ENCODE results near the gene TMPRSS13.
"Not testable (repeated sequence)": the region's sequence is repeated elsewhere in the genome, so short reads cannot be mapped to it uniquely, and the experiment has no call there.

The TMPRSS13 gene

GRCh38 chr11:117950301-117950700 lies 21.1 kb upstream of the TMPRSS13 start:
- no peak overlapping the region for H3K4me3 ChIP-seq (replicated peaks; ENCODE audit: low read depth, low read length)
- no peak for DNase-seq (ENCODE audit: extremely low read depth, low read depth)
- TF ChIP-seq CTCF (IDR thresholded peaks at IDR 0.05; ENCODE audit: low read depth, low read length, missing control alignments): peak; percentile 8

GRCh38 chr11:117949062-117949461 lies 19.9 kb upstream of the TMPRSS13 start:
- no peak for DNase-seq (ENCODE audit: extremely low read depth, low read depth)
- H3K4me3 ChIP-seq (replicated peaks; ENCODE audit: low read depth, low read length): no peak overlapping the region
- no peak for TF ChIP-seq CTCF (IDR thresholded peaks at IDR 0.05; ENCODE audit: low read depth, low read length, missing control alignments)

GRCh38 chr11:117948466-117948865 lies 19.3 kb upstream of the TMPRSS13 start:
- H3K4me3 ChIP-seq (replicated peaks; ENCODE audit: low read depth, low read length); DNase-seq (ENCODE audit: extremely low read depth, low read depth): not testable (repeated sequence)

- H3K4me3 ChIP-seq (replicated peaks; ENCODE audit: low read depth, low read length); DNase-seq (ENCODE audit: extremely low read depth, low read depth): not testable (repeated sequence)
Observed at GRCh38 chr11:117947751-117948150, 18.5 kb upstream of the TMPRSS13 start.

GRCh38 chr11:117946842-117947526 lies 17.8 kb upstream of the TMPRSS13 start:
- DNase-seq (ENCODE audit: extremely low read depth, low read depth): peak; percentile 90
- no peak overlapping the region for H3K4me3 ChIP-seq (replicated peaks; ENCODE audit: low read depth, low read length)
- TF ChIP-seq CTCF (IDR thresholded peaks at IDR 0.05; ENCODE audit: low read depth, low read length, missing control alignments): peak; percentile 95

- TF ChIP-seq CTCF (IDR thresholded peaks at IDR 0.05; ENCODE audit: low read depth, low read length, missing control alignments): no peak
- H3K4me3 ChIP-seq (replicated peaks; ENCODE audit: low read depth, low read length): no peak overlapping the region
- DNase-seq (ENCODE audit: extremely low read depth, low read depth): no peak
Observed at GRCh38 chr11:117946156-117946841, 17.1 kb upstream of the TMPRSS13 start.

DNA sequence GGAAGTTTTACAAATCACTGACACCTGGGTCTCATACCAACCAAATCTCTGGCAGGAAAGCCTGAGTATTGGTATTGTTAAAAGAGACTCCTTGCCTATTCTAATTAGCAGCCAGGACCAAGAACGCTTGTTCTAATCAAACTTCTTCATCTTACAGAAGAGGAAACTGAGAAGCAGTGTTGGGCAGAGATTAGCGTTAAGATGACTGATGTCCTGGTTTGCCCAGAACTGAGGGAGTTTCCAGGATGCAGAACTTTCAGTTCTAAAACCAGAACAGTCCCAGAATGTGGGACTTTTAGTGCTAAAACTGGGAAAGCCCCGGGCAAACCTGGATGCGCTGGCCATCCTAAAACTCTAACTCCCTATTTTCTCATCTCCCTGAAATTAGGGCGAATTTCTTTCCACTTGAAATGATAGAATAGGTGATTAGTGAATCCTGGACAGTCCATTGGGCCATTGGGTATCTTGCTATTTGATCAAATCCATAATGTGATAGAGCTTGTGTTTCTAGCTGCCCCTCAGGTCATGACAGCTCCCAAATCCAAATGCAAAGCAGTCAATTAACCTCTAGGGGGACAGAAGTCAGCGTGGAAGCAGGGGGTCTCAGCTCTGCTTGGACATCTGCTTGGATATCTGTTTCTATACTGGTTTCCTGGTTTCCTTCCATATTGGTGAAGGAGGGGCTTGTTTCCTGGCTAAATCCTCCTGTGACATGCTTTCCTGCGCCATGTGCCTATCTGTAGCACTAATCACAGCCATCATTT lies 16.0 kb upstream of the TMPRSS13 start:
- TF ChIP-seq CTCF (IDR thresholded peaks at IDR 0.05; ENCODE audit: low read depth, low read length, missing control alignments): no peak
- no peak overlapping the region for H3K4me3 ChIP-seq (replicated peaks; ENCODE audit: low read depth, low read length)
- no peak for DNase-seq (ENCODE audit: extremely low read depth, low read depth)
